Amygdala (tissue), 56 donors: ENCODE results near the gene MNAT1.
"Not testable (repeated sequence)": the region's sequence is repeated elsewhere in the genome, so short reads cannot be mapped to it uniquely, and the experiment has no call there.

ENCODE experiments used
- DNase-seq, 56 donors: peaks; one replicate each; lab custom pipeline; 2025; lab: John Stamatoyannopoulos, UW

MNAT1 gene

GRCh38 chr14:60867503-60868172 is 133.1 kb downstream of the MNAT1 start:
- DNase-seq: no peak

- no peak for DNase-seq
Observed at GRCh38 chr14:60878121-60878520, 143.6 kb downstream of the MNAT1 start.

- no peak for DNase-seq
Observed at GRCh38 chr14:60878536-60878935, 144.0 kb downstream of the MNAT1 start.

GRCh38 chr14:60882219-60882618 is 147.7 kb downstream of the MNAT1 start:
- DNase-seq: no peak

- no peak for DNase-seq
Observed at GRCh38 chr14:60884134-60884533, 149.6 kb downstream of the MNAT1 start.

- DNase-seq: not testable (repeated sequence)
Observed at GRCh38 chr14:60890636-60891035, 156.1 kb downstream of the MNAT1 start.

GRCh38 chr14:60893911-60894310 is 159.3 kb downstream of the MNAT1 start:
- DNase-seq: no peak

- DNase-seq: no peak
Observed at GRCh38 chr14:60904381-60904780, 169.8 kb downstream of the MNAT1 start.

GRCh38 chr14:60905923-60906322 is 171.4 kb downstream of the MNAT1 start:
- no peak for DNase-seq

GRCh38 chr14:60915781-60916180 is 181.2 kb downstream of the MNAT1 start:
- DNase-seq: no peak

GRCh38 chr14:60922050-60922449 is 187.5 kb downstream of the MNAT1 start:
- no peak for DNase-seq

- DNase-seq: no peak
Observed at GRCh38 chr14:60925286-60925685, 190.7 kb downstream of the MNAT1 start.

- DNase-seq: no peak
Observed at GRCh38 chr14:60926002-60926401, 191.4 kb downstream of the MNAT1 start.

GRCh38 chr14:60931218-60931617 is 196.7 kb downstream of the MNAT1 start:
- DNase-seq: no peak

- DNase-seq: no peak
Observed at GRCh38 chr14:60933920-60934655, 199.5 kb downstream of the MNAT1 start.

- no peak for DNase-seq
Observed at GRCh38 chr14:60935319-60935718, 200.8 kb downstream of the MNAT1 start.

GRCh38 chr14:60943637-60944032 is 209.1 kb downstream of the MNAT1 start:
- DNase-seq: no peak

GRCh38 chr14:60944204-60944603 is 209.6 kb downstream of the MNAT1 start:
- DNase-seq: no peak

GRCh38 chr14:60945984-60946383 is 211.4 kb downstream of the MNAT1 start:
- no peak for DNase-seq

- DNase-seq: no peak
Observed at GRCh38 chr14:60946773-60947172, 212.2 kb downstream of the MNAT1 start.

GRCh38 chr14:60951776-60952435 is 217.3 kb downstream of the MNAT1 start:
- DNase-seq: no peak

GRCh38 chr14:60956202-60956601 is 221.6 kb downstream of the MNAT1 start:
- no peak for DNase-seq
